Measurements from ENCODE around the gene SLCO4A1.

DNA sequence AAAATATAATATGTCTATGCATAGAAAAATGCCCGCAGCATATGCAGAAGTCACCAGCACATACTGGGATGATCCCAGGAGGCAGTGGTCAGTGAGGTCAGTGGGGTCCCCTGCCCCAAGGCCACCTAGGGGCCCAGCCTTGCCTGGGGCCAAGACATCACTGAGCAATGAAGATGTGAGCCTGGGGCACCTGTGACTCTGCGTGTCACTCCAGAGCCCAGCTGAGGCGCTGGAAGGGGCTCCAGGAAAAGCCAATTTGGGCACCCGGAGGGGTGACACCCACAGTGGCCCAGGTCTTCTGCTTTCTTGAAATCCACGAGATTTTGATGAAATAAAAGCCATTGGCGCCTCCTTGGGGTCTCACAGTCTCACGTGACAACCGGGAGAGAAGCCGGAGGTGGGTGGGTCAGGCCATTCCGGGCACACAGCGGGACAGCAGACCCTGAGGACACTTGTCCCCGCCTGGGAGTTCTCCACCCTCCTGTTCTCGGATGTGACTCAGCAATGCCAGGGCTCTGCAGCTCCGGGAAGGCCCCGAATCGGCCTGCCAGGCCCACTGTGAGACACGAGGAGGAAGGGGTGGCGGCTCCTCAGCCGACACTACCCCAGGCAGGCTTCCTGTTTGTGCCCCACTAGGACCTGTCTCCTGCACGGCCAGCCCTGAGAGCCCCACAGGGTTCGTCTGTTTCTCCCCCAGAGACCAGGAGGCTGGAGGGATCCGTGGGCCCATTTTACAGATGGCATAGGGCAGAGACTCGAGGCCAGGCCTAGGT, 24.4 kb upstream of the SLCO4A1 start:
- TF ChIP-seq, protein P1, sequence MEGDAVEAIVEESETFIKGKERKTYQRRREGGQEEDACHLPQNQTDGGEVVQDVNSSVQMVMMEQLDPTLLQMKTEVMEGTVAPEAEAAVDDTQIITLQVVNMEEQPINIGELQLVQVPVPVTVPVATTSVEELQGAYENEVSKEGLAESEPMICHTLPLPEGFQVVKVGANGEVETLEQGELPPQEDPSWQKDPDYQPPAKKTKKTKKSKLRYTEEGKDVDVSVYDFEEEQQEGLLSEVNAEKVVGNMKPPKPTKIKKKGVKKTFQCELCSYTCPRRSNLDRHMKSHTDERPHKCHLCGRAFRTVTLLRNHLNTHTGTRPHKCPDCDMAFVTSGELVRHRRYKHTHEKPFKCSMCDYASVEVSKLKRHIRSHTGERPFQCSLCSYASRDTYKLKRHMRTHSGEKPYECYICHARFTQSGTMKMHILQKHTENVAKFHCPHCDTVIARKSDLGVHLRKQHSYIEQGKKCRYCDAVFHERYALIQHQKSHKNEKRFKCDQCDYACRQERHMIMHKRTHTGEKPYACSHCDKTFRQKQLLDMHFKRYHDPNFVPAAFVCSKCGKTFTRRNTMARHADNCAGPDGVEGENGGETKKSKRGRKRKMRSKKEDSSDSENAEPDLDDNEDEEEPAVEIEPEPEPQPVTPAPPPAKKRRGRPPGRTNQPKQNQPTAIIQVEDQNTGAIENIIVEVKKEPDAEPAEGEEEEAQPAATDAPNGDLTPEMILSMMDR (IDR thresholded peaks at IDR 0.05), result no peak
- TF ChIP-seq POLR2A (IDR thresholded peaks at IDR 0.05), result no peak
